GM12878 (cell line): ENCODE data around the gene ARHGAP44. TPM values are rescaled to one million over a fixed set of nuclear protein-coding genes. Genes with fewer than 3 reads are reported as not detected.

Source experiments
- ATAC-seq: fragments of 200-7000 bp; cut with Tn5 transposase; 3 replicates; pipeline ENCODE4 v1.9.1; 2020; ENCODE audit warnings: mild to moderate bottlenecking, moderate library complexity
- Bru-seq: library from RNA; stranded (reverse); fragments of 400-500 nt; gene quantifications from one replicate; lab custom pipeline; 2021; lab: Mats Ljungman, UMichigan
- BruChase-seq, 2 experiments: library from RNA; stranded (reverse); fragments of 400-500 nt; gene quantifications; one replicate each; lab custom pipeline; 2021; lab: Mats Ljungman, UMichigan
- BruUV-seq: library from RNA; stranded (reverse); fragments of 400-500 nt; replicated peaks from 2 replicates; lab custom pipeline; 2021; lab: Mats Ljungman, UMichigan
- CTCF ChIA-PET: fragments of 300-600 bp; sonication (Branson Sonifier 250); formaldehyde crosslinking; extraction: SDS; loops from one replicate; lab custom pipeline; 2021; ENCODE audit warnings: inconsistent platforms; lab: Yijun Ruan, JAX
- POLR2A ChIA-PET: fragments of 350-600 bp; formaldehyde crosslinking; extraction: SDS; loops from one replicate; lab custom pipeline; 2021; ENCODE audit warnings: inconsistent platforms; lab: Charles Lee
- RAD21 ChIA-PET: fragments of 300-600 bp; sonication (Branson Sonifier 250); formaldehyde crosslinking; loops from one replicate; lab custom pipeline; 2023; ENCODE audit warnings: antibody characterized with exemption; ENCODE audit not compliant: unreplicated experiment; lab: Charles Lee
- SMC1A ChIA-PET: fragments of 300-600 bp; sonication (Branson Sonifier 250); formaldehyde crosslinking; loops from one replicate; lab custom pipeline; 2023; ENCODE audit not compliant: unreplicated experiment, uncharacterized antibody; lab: Charles Lee
- DNase-seq: peaks from one replicate; pipeline ENCODE4 v3.0.0-alpha.2; 2011; ENCODE audit warnings: low read depth, low spot score
- FAIRE-seq: peaks from 3 replicates; lab custom pipeline; 2011; peaks lifted over from hg19 to GRCh38; lab: Jason Lieb, UNC
- H2AFZ ChIP-seq: 2 replicates; pipeline ENCODE4 v1.6.0; 2011; ENCODE audit warnings: low read depth, low read length, control low read depth; ENCODE audit not compliant: control insufficient read depth
- H3K27ac ChIP-seq: 2 replicates; pipeline ENCODE4 v1.5.1; 2011; ENCODE audit warnings: control low read depth; ENCODE audit not compliant: control insufficient read depth, insufficient read depth
- H3K27me3 ChIP-seq, 2 experiments: replicated peaks in 1 of 2; 2 replicates each; pipeline versions ENCODE4 v1.6.0 to v1.6.1; 2011; ENCODE audit warnings: low read length in 1 of 2; ENCODE audit not compliant: control insufficient read depth in 2 of 2, insufficient read depth in 2 of 2
- H3K36me3 ChIP-seq, 2 experiments: 2 replicates each; pipeline ENCODE4 v1.5.1; 2011; ENCODE audit warnings: low read length in 1 of 2; ENCODE audit not compliant: control insufficient read depth in 2 of 2, insufficient read depth in 2 of 2
- H3K4me1 ChIP-seq: 2 replicates; pipeline ENCODE4 v1.6.1; 2011; ENCODE audit warnings: mild to moderate bottlenecking, low read length, moderate library complexity, mixed read lengths; ENCODE audit not compliant: control insufficient read depth, insufficient read depth
- H3K4me2 ChIP-seq: 2 replicates; pipeline ENCODE4 v1.6.0; 2011; ENCODE audit warnings: control low read depth; ENCODE audit not compliant: control insufficient read depth, insufficient read depth
- H3K4me3 ChIP-seq: fragments of 200-600 bp; sonication (generic); 2 replicates; pipeline ENCODE4 v1.5.1; 2016
- H3K79me2 ChIP-seq: 2 replicates; pipeline ENCODE4 v1.6.0; 2011; ENCODE audit warnings: low read length; ENCODE audit not compliant: control insufficient read depth, insufficient read depth
- H3K9ac ChIP-seq: 2 replicates; pipeline ENCODE4 v1.8.0; 2011; ENCODE audit warnings: low read length, control low read depth, mixed read lengths; ENCODE audit not compliant: control insufficient read depth, insufficient read depth
- H3K9me3 ChIP-seq: replicated peaks from 3 replicates; pipeline ENCODE4 v1.5.1; 2011; ENCODE audit warnings: mild to moderate bottlenecking, low read length; ENCODE audit not compliant: control insufficient read depth, insufficient read depth
- H4K20me1 ChIP-seq: 2 replicates; pipeline ENCODE4 v1.6.0; 2011; ENCODE audit not compliant: control insufficient read depth, insufficient read depth
- ATF2 ChIP-seq: IDR thresholded peaks from 2 replicates; pipeline ENCODE4 v1.6.1; 2012; ENCODE audit warnings: low read length, inconsistent platforms
- BHLHE40 ChIP-seq, 2 experiments: fragments of 450-650 bp in 1 of 2; IDR thresholded peaks; 2 replicates each; pipeline ENCODE4 v1.6.1; 2011 to 2017; ENCODE audit warnings: low read depth in 2 of 2, borderline replicate concordance in 1 of 2, improper control_type of control experiment in 1 of 2, low read length in 1 of 2, mild to moderate bottlenecking in 1 of 2
- EGR1 ChIP-seq, 2 experiments: IDR thresholded peaks; 1 replicate in 1 of 2; 2 replicates in 1 of 2; pipeline ENCODE4 v1.6.1; 2011 to 2012; ENCODE audit warnings: low read depth in 2 of 2, low read length in 2 of 2, borderline replicate concordance in 1 of 2, mild to moderate bottlenecking in 1 of 2, moderate library complexity in 1 of 2
- IKZF1 ChIP-seq: fragments of 450-650 bp; conservative IDR thresholded peaks from 2 replicates; pipeline ENCODE4 v1.6.1; 2017; ENCODE audit warnings: antibody characterized with exemption, mild to moderate bottlenecking
- IRF4 ChIP-seq: IDR thresholded peaks from 2 replicates; pipeline ENCODE4 v1.6.1; 2011; ENCODE audit warnings: low read depth, low read length
- LARP7 ChIP-seq: fragments of 450-650 bp; IDR thresholded peaks from 2 replicates; pipeline ENCODE4 v1.6.1; 2017; ENCODE audit warnings: mild to moderate bottlenecking
- NR2F1 ChIP-seq: fragments of 450-650 bp; conservative IDR thresholded peaks from 2 replicates; pipeline ENCODE4 v1.6.1; 2017; ENCODE audit warnings: mild to moderate bottlenecking
- NRF1 ChIP-seq: conservative IDR thresholded peaks from 2 replicates; pipeline ENCODE4 v1.6.1; 2011; ENCODE audit warnings: mild to moderate bottlenecking, low read depth, low read length, improper control_type of control experiment
- RAD21 ChIP-seq: IDR thresholded peaks from 2 replicates; pipeline ENCODE4 v1.6.1; 2011; ENCODE audit warnings: mild to moderate bottlenecking, low read depth, low read length, moderate library complexity; ENCODE audit not compliant: insufficient read depth
- TBL1XR1 ChIP-seq: IDR thresholded peaks from 2 replicates; pipeline ENCODE4 v1.6.1; 2012; ENCODE audit warnings: low read depth, low read length, improper control_type of control experiment
- ZNF217 ChIP-seq: fragments of 450-650 bp; IDR thresholded peaks from 2 replicates; pipeline ENCODE4 v1.6.1; 2017; ENCODE audit warnings: antibody characterized with exemption, mild to moderate bottlenecking
- WGBS: methylation state at CpG from one replicate; pipeline ENCODE4 v1.1.6; 2016; ENCODE audit warnings: low lambda C conversion rate; ENCODE audit not compliant: insufficient replicate concordance, insufficient coverage; ENCODE audit errors: missing lambda C conversion rate; 5-methylcytosine and 5-hydroxymethylcytosine counted together
- in situ Hi-C: fragments of 300-500 bp; cut with MboI; formaldehyde crosslinking; loops from 9 replicates; pipeline ENCODE4 v1.14.3; 2018; ENCODE audit warnings: mixed read lengths
- intact Hi-C: fragments of 100-400 bp; cut with micrococcal nuclease; formaldehyde crosslinking; loops from one replicate; pipeline ENCODE4 v1.14.2; 2022; ENCODE audit not compliant: unreplicated experiment
- long read RNA-seq, 2 experiments: library from polyadenylated mRNA; unstranded; transcript quantifications; one replicate each; pipeline ENCODE4 v2.0.0, GENCODE V29; 2019 to 2020
- polyA minus RNA-seq, 3 experiments: library from RNA; depleted of rRNA, polyadenylated mRNA; stranded (reverse); fragments of >200 nt; gene quantifications; 2 replicates each; pipeline ENCODE4 v1.2.3, GENCODE V29; 2011
- polyA plus RNA-seq, 11 experiments: library from polyadenylated mRNA; depleted of rRNA in 4 of 11; unstranded in 6 of 11; stranded (reverse) in 5 of 11; fragments of >200 nt; fragmentation: Nextera tagmentation in 4 of 11; fragmentation: Illumina TruSeq in 1 of 11; extraction: Ambion mirVana in 4 of 11; extraction: Trizol in 1 of 11; gene quantifications; 1 replicate in 1 of 11; 2 replicates in 10 of 11; pipeline versions ENCODE4 v1.2.1 to v1.2.3, GENCODE V29; 2011 to 2016; ENCODE audit warnings: inconsistent platforms in 2 of 11, missing spikeins in 2 of 11, low read depth in 1 of 11
- total RNA-seq, 4 experiments: library from RNA; depleted of rRNA in 3 of 4; stranded (reverse); fragments of >200 nt in 3 of 4; fragmentation: Illumina TruSeq in 1 of 4; extraction: Trizol in 1 of 4; gene quantifications; 2 replicates each; pipeline versions ENCODE4 v1.2.1 to v1.2.3, GENCODE V29; 2013 to 2021
- TF ChIP-seq, protein P1 (sequence below): IDR thresholded peaks from 2 replicates; pipeline ENCODE4 v1.6.1; 2012; ENCODE audit warnings: low read depth, low read length, improper control_type of control experiment

Gene ARHGAP44, protein sequence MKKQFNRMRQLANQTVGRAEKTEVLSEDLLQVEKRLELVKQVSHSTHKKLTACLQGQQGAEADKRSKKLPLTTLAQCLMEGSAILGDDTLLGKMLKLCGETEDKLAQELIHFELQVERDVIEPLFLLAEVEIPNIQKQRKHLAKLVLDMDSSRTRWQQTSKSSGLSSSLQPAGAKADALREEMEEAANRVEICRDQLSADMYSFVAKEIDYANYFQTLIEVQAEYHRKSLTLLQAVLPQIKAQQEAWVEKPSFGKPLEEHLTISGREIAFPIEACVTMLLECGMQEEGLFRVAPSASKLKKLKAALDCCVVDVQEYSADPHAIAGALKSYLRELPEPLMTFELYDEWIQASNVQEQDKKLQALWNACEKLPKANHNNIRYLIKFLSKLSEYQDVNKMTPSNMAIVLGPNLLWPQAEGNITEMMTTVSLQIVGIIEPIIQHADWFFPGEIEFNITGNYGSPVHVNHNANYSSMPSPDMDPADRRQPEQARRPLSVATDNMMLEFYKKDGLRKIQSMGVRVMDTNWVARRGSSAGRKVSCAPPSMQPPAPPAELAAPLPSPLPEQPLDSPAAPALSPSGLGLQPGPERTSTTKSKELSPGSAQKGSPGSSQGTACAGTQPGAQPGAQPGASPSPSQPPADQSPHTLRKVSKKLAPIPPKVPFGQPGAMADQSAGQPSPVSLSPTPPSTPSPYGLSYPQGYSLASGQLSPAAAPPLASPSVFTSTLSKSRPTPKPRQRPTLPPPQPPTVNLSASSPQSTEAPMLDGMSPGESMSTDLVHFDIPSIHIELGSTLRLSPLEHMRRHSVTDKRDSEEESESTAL
- 1.3 and 1.7 TPM in 2 replicates for total RNA-seq (2013; cell fraction: nucleolus; rRNA removed)
- 0.11 and 0.40 TPM in 2 replicates for total RNA-seq (2014; rRNA removed)
- 0.27 and 0.55 TPM in 2 replicates for total RNA-seq (2014; rRNA removed; fragmentation: Illumina TruSeq; extraction: Trizol)
- total RNA-seq (2021), result 0.61 and 1.1 TPM in 2 replicates
- 2.8 TPM for polyA plus RNA-seq (2011; ENCODE audit: low read depth)
- 0.33 and 0.57 TPM in 2 replicates for polyA plus RNA-seq (2011; rRNA removed)
- polyA plus RNA-seq (2011; cell fraction: cytosol; rRNA removed), result 0.33 and 0.36 TPM in 2 replicates
- polyA plus RNA-seq (2011; cell fraction: nucleus; rRNA removed), result 0.61 and 0.72 TPM in 2 replicates
- polyA plus RNA-seq (2012), result 5.3 and 5.5 TPM in 2 replicates
- 0.35 and 0.40 TPM in 2 replicates for polyA plus RNA-seq (2014; fragmentation: Illumina TruSeq; extraction: Trizol)
- polyA plus RNA-seq (2014; fragmentation: Nextera tagmentation; extraction: Ambion mirVana), result under 1 TPM; 0.11 to 0.13 TPM
- 0.80 and 1.2 TPM in 2 replicates for polyA plus RNA-seq (2014; rRNA removed)
- 1 to 10 TPM; 1.1 to 1.2 TPM for polyA plus RNA-seq (2016; fragmentation: Nextera tagmentation; extraction: Ambion mirVana)
- polyA minus RNA-seq (2011; rRNA and poly(A)+ RNA removed), result 0.80 and 1.9 TPM in 2 replicates
- polyA minus RNA-seq (2011; cell fraction: cytosol; rRNA and poly(A)+ RNA removed), result not detected in 2 replicates
- 1.2 and 1.9 TPM in 2 replicates for polyA minus RNA-seq (2011; cell fraction: nucleus; rRNA and poly(A)+ RNA removed)
- Bru-seq, nascent RNA, result percentile 35 among the genes with signal in this experiment
- BruChase-seq, experiment 1, labeled RNA remaining after a 6-hour chase, result percentile 39 among the genes with signal in this experiment
- BruChase-seq, experiment 2, labeled RNA remaining after a 2-hour chase, result percentile 38 among the genes with signal in this experiment
- long read RNA-seq, experiment 1, result 0 reads
- long read RNA-seq, experiment 2, partial matches to known transcripts, result 0 of 1 reads
- long read RNA-seq, experiment 2, other reads (novel, unspliced or antisense), result 1 of 1 reads

- FAIRE-seq (no peak), DNase-seq (no peak), ATAC-seq (peak; percentile 93)
- SMC1A ChIA-PET, result no interaction called here
- peaks cover 7% of the 10 kb centered on the region for H3K4me1 ChIP-seq
- peak within 1 kb of the TSS; percentile 77 for H3K4me3 ChIP-seq
- H3K9ac ChIP-seq, result peak within 1 kb of the TSS; percentile 51
- POLR2A ChIA-PET, result no interaction called here
- 1% methylated on average over 74 of the region's 86 CpGs for WGBS
- RAD21 ChIA-PET, result no interaction called here
- H3K4me2 ChIP-seq, result peak within 1 kb of the TSS; percentile 87
- no peaks in the 10 kb centered on the region; the same call in 1 of the 2 replicates for H3K79me2 ChIP-seq
- in situ Hi-C loops (no loop called here), intact Hi-C loops (no loop called here)
- H3K27ac ChIP-seq, result no peak within 1 kb of the TSS; the same call in 1 of the 2 replicates
- H2AFZ ChIP-seq, result peak within 1 kb of the TSS; percentile 80
- BruUV-seq, result no TSS peak
- no peaks in the 10 kb centered on the region for H4K20me1 ChIP-seq
- no peaks in the 10 kb centered on the region for H3K36me3 ChIP-seq
- peaks cover 0 to 3% of the 10 kb centered on the region in 2 experiments; a peak in 1 of 4 replicates for H3K27me3 ChIP-seq
- no peaks in the 10 kb centered on the region for H3K9me3 ChIP-seq
- CTCF ChIA-PET, result no interaction called here
- TF ChIP-seq BHLHE40 (IDR thresholded peaks at IDR 0.05; ENCODE audit: borderline replicate concordance in 1 of 2, low read depth in 2 of 2, low read length in 1 of 2) (peak in 1 of 2 experiments; percentile 54; a peak in 2 of 4 replicates), NR2F1 (peak; percentile 39; the same call in 1 of the 2 replicates), NRF1 (no peak), TBL1XR1 (no peak), RAD21 (no peak), EGR1 (IDR thresholded peaks at IDR 0.05; ENCODE audit: borderline replicate concordance in 1 of 2, low read depth in 2 of 2, low read length in 2 of 2) (0 out of 3 replicates have a peak, but pooled peaks of 1 of the 2 experiments have one; percentile 6), LARP7 (peak; percentile 87), IRF4 (no peak), IKZF1 (peak; percentile 95), ATF2 (no peak), ZNF217 (0 out of 2 replicates have a peak, but pooled peaks have one; percentile 30)
- TF ChIP-seq, protein P1, sequence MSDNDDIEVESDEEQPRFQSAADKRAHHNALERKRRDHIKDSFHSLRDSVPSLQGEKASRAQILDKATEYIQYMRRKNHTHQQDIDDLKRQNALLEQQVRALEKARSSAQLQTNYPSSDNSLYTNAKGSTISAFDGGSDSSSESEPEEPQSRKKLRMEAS, result no peak
Observed at GRCh38 chr17:12789481-12790248, at the start of gene ARHGAP44. TSS of gene ARHGAP44 (plus strand) at chr17:12789498. CDS start at chr17:12789839, 341 bp downstream.
